Measurements from ENCODE around the gene DSN1. TPM values are rescaled to one million over a fixed set of nuclear protein-coding genes. Genes with fewer than 3 reads are reported as not detected.

The DSN1 gene, protein sequence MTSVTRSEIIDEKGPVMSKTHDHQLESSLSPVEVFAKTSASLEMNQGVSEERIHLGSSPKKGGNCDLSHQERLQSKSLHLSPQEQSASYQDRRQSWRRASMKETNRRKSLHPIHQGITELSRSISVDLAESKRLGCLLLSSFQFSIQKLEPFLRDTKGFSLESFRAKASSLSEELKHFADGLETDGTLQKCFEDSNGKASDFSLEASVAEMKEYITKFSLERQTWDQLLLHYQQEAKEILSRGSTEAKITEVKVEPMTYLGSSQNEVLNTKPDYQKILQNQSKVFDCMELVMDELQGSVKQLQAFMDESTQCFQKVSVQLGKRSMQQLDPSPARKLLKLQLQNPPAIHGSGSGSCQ
- total RNA-seq = 10 to 100 TPM; 23.0 to 24.7 TPM

- H3K4me3 Mint-ChIP-seq = peak within 1 kb of the TSS; percentile 97
- intact Hi-C loops (cut with micrococcal nuclease) = loop anchor here (1.0 to 5.0 kb wide), 7 partner anchors 27 to 311 kb away; partner anchors contain the start of genes NDRG3 and RAB5IF
- no peaks in the 10 kb centered on the region for H3K36me3 Mint-ChIP-seq (ENCODE audit: low read depth)
- H3K9me3 Mint-ChIP-seq = no peaks in the 10 kb centered on the region
- H3K4me1 Mint-ChIP-seq (ENCODE audit: low read depth) = peaks cover 21% of the 10 kb centered on the region
- H3K27me3 Mint-ChIP-seq (ENCODE audit: low read depth) = no peaks in the 10 kb centered on the region
- DNase-seq = peak; percentile 98
- CTCF ChIA-PET = interaction anchor here (0.5 to 1.8 kb wide), 27 partner anchors 8 to 361 kb away, joined by 3 to 16 read pairs (median 4); partner anchors contain the start of gene NDRG3
- H3K27ac Mint-ChIP-seq = peak within 1 kb of the TSS; percentile 97
Measured at GRCh38 chr20:36773597-36774390, at the start of gene DSN1. DSN1 (minus strand) TSS chr20:36773763; CDS start chr20:36771458, 2,305 bp downstream.

DNA sequence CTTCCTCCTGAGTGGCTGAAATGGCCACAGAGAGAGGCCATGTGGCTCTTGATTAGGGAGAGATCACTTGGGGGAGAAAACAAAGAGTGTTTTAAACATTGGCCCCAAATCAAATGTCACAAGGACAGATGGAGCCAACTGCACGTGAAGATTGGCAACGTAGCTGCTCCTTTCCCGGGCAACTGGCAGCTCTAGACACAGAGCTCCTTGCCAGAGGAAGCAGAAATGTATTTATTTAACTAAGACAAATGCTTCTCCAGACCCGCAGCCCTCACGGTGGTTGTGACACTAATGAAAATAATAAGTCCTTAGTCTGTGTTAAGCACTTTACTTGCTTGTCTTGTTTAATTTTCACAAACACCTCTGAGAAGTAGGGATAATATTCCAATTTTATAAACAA lies 49.6 kb upstream of the DSN1 start:
- intact Hi-C loops (cut with micrococcal nuclease) = no loop called here
- H3K36me3 Mint-ChIP-seq (ENCODE audit: low read depth) = no peaks in the 10 kb centered on the region
- no peak overlapping the region for H3K4me3 Mint-ChIP-seq
- CTCF ChIA-PET = no interaction called here
- H3K9me3 Mint-ChIP-seq = no peaks in the 10 kb centered on the region
- no peak overlapping the region for H3K27ac Mint-ChIP-seq
- H3K4me1 Mint-ChIP-seq (ENCODE audit: low read depth) = no peaks in the 10 kb centered on the region
- no peak for DNase-seq
- no peaks in the 10 kb centered on the region for H3K27me3 Mint-ChIP-seq (ENCODE audit: low read depth)

DNA sequence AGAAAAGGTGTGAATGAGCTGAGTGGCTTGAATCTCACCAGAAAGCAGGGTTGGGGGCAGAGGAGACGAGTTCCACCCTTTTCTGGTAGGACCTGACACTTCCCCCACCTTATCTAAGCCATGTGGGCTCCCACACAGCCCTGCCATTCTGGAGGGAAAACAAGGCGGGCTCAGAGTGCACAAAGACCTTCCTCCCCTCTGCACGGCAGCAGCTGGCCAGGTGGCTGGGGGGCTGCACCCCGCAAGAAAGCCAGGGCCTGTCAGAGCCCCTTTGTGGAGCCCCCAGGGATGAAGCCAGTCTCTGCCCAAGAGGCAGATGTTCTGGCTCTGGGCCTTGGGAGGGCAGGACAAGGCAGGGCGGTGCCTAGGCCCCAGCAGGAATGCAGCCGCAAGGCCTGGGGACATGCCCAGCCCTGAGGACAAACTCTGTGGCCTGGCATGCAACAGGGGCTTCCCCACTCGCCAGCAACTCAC lies 48.4 kb upstream of the DSN1 start:
- intact Hi-C loops (cut with micrococcal nuclease) = no loop called here
- Mint-ChIP-seq H3K9me3 (no peaks in the 10 kb centered on the region), H3K4me3 (no peak overlapping the region), H3K27ac (no peak overlapping the region), H3K36me3 (ENCODE audit: low read depth) (no peaks in the 10 kb centered on the region), H3K4me1 (ENCODE audit: low read depth) (no peaks in the 10 kb centered on the region), H3K27me3 (ENCODE audit: low read depth) (no peaks in the 10 kb centered on the region)
- DNase-seq = no peak
- CTCF ChIA-PET = interaction anchor here (1.3 kb wide), 1 partner anchor 13 kb away, joined by 5 read pairs; no protein-coding TSS in a partner anchor

DNA sequence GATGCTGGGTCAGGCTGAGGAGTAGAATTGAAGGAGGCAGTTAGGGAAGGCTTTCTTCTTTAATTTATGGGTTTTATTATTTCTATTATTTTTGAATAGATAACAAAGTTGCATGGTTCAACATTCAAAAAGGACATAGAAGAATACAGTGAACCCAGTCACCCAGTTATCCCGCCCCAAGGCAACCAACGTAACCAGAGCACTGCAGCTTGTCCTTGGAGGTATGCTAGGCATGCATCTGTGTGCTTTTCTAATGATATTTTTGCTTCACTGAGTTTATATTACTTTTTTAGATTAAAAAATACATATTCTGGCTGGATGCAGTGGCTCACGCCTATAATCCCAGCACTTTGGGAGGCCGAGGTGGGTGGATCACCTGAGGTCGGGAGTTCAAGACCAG lies 47.4 kb upstream of the DSN1 start:
- Mint-ChIP-seq H3K36me3 (ENCODE audit: low read depth) (no peaks in the 10 kb centered on the region), H3K27ac (no peak overlapping the region), H3K4me1 (ENCODE audit: low read depth) (no peaks in the 10 kb centered on the region), H3K27me3 (ENCODE audit: low read depth) (no peaks in the 10 kb centered on the region), H3K4me3 (no peak overlapping the region), H3K9me3 (no peaks in the 10 kb centered on the region)
- intact Hi-C loops (cut with micrococcal nuclease) = no loop called here
- CTCF ChIA-PET = interaction anchor here (1.3 kb wide), 1 partner anchor 12 kb away, joined by 5 read pairs; no protein-coding TSS in a partner anchor
- no peak for DNase-seq

- CTCF ChIA-PET = interaction anchor here (1.0 to 3.9 kb wide), 2 partner anchors 10 to 12 kb away, joined by 4 to 17 read pairs; no protein-coding TSS in a partner anchor
- Mint-ChIP-seq H3K27me3 (ENCODE audit: low read depth) (no peaks in the 10 kb centered on the region), H3K36me3 (ENCODE audit: low read depth) (no peaks in the 10 kb centered on the region), H3K4me3 (no peak overlapping the region), H3K27ac (no peak overlapping the region), H3K9me3 (no peaks in the 10 kb centered on the region), H3K4me1 (ENCODE audit: low read depth) (no peaks in the 10 kb centered on the region)
- DNase-seq = no peak
- intact Hi-C loops (cut with micrococcal nuclease) = no loop called here
Measured at GRCh38 chr20:36820073-36820472, 46.5 kb upstream of the DSN1 start.

DNA sequence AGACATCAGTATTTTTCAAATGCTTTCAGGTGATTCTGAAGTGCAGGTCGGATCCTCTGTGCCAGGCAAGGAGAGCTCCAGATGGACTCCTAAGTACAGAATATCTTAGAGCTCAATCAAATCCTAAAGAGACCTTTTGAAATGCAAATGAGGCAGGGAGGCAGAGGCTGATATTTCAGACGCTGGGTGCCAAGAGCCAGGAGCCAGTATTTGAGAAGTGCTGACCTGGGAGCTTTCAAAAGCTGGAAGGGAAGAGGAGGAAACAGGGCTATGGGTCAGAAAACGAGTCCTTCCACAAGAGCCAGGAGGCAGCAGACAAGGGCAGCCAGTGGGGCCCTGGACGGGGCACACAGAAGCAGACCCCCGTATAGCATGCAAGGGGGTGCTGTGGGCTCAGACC lies 46.1 kb upstream of the DSN1 start:
- Mint-ChIP-seq H3K27ac (no peak overlapping the region), H3K4me1 (ENCODE audit: low read depth) (no peaks in the 10 kb centered on the region), H3K36me3 (ENCODE audit: low read depth) (no peaks in the 10 kb centered on the region), H3K9me3 (no peaks in the 10 kb centered on the region), H3K27me3 (ENCODE audit: low read depth) (no peaks in the 10 kb centered on the region), H3K4me3 (no peak overlapping the region)
- intact Hi-C loops (cut with micrococcal nuclease) = no loop called here
- CTCF ChIA-PET = interaction anchor here (0.9 to 3.9 kb wide), 3 partner anchors 11 to 28 kb away, joined by 3 to 17 read pairs (median 4); no protein-coding TSS in a partner anchor
- DNase-seq = no peak

DNA sequence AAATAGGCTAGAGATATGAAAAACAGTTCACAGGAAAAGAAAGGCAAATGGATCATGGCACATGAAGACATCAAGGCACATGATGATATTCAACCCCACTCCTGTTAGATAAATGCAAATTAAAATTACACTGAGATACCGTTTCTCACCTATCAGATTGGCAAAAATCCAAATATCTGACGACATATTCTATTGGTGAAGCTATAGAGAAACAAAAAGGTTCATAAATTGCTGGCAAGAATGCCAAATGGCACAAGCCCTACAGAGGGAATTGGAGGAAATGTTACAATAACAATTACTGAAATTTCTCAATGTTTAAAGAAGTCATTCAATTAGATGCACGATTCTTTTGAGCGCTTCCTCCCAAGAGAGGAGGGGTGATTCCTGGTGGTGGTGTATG lies 45.3 kb upstream of the DSN1 start:
- intact Hi-C loops (cut with micrococcal nuclease) = no loop called here
- no peaks in the 10 kb centered on the region for H3K36me3 Mint-ChIP-seq (ENCODE audit: low read depth)
- no peaks in the 10 kb centered on the region for H3K9me3 Mint-ChIP-seq
- no peaks in the 10 kb centered on the region for H3K27me3 Mint-ChIP-seq (ENCODE audit: low read depth)
- no peaks in the 10 kb centered on the region for H3K4me1 Mint-ChIP-seq (ENCODE audit: low read depth)
- no peak overlapping the region for H3K4me3 Mint-ChIP-seq
- no peak overlapping the region for H3K27ac Mint-ChIP-seq
- CTCF ChIA-PET = interaction anchor here (0.9 to 3.9 kb wide), 2 partner anchors 10 to 28 kb away, joined by 3 to 17 read pairs; no protein-coding TSS in a partner anchor
- DNase-seq = no peak

DNA sequence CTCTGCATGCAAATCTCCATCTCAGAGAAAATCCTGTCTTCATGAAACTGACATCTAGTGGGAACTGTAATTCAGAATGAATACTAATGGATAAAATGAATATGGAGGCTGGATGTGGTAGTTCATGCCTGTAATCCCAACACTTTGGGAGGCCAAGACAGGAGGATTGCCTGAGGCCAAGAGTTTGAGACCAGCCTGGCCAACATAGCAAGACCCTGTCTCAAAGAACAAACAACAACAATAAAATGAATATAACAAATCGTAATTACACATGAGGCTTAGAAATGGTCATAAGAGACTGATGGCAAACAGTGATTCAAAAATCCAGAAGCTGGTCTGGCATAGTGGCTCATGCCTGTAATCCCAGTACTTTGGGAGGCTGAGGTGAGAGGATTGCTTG lies 44.6 kb upstream of the DSN1 start:
- Mint-ChIP-seq H3K4me1 (ENCODE audit: low read depth) (no peaks in the 10 kb centered on the region), H3K9me3 (no peaks in the 10 kb centered on the region), H3K27me3 (ENCODE audit: low read depth) (no peaks in the 10 kb centered on the region), H3K4me3 (no peak overlapping the region), H3K36me3 (ENCODE audit: low read depth) (no peaks in the 10 kb centered on the region), H3K27ac (no peak overlapping the region)
- CTCF ChIA-PET = interaction anchor here (3.9 kb wide), 1 partner anchor 10 kb away, joined by 17 read pairs; no protein-coding TSS in a partner anchor
- no peak for DNase-seq
- intact Hi-C loops (cut with micrococcal nuclease) = no loop called here

DNA sequence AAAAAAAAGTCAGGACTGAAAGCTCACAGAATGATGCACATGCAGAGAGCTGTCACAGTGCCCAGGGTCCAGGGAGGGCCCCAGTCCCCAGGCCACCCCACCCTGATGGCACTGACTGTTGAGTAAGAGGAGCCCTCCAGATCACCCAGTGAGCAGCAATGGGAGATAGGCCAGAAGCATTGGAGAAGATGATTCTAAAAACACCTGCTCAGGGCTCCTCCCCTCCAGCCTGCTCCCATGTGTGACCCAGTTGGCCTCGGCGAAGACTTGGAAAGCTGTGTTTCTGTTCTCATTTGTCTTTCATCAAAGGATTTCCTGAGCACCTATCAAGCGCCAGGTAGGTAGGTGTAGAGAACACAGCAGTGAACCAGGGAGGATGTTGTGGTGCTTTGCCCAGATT lies 43.9 kb upstream of the DSN1 start:
- Mint-ChIP-seq H3K27ac (no peak overlapping the region), H3K36me3 (ENCODE audit: low read depth) (no peaks in the 10 kb centered on the region), H3K9me3 (no peaks in the 10 kb centered on the region), H3K27me3 (ENCODE audit: low read depth) (no peaks in the 10 kb centered on the region), H3K4me3 (no peak overlapping the region), H3K4me1 (ENCODE audit: low read depth) (no peaks in the 10 kb centered on the region)
- CTCF ChIA-PET = interaction anchor here (0.6 to 3.9 kb wide), 2 partner anchors 8 to 9 kb away, joined by 3 to 17 read pairs; no protein-coding TSS in a partner anchor
- intact Hi-C loops (cut with micrococcal nuclease) = no loop called here
- no peak for DNase-seq

DNA sequence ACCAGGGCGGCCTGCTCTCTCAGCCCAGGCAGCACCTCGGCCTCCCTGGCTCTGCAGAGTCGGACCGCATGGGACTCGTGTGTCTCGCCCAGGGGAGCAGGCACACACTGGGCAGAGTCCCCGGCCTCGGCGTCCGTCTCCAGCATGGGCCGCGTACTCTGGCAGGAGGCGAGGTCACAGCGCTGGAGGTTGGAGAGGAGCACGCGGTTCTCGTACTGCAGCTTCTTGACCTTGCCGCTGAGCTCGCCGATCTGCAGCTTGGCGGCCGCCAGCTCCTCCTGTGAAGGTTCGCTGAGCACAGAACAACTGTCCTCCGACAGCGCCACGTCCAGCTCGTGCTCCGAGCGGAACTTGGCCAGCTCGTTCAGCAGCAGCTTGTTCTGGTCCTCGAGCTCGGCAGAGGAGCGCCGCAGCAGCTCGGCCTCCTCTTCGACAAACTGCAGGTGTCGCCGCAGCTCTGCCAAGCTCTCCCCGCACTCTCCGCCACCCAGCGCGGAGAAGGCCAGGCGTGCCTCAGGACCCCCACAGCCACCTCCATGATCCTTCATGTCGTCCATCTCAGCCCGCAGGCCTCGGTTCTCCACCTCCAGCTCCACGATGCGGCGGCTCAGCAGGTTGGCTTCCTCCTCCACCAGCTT lies 42.0 kb upstream of the DSN1 start:
- H3K27ac Mint-ChIP-seq = no peak overlapping the region
- CTCF ChIA-PET = interaction anchor here (0.6 to 1.2 kb wide), 3 partner anchors 11 to 203 kb away, joined by 3 read pairs; no protein-coding TSS in a partner anchor
- DNase-seq = no peak
- no peaks in the 10 kb centered on the region for H3K36me3 Mint-ChIP-seq (ENCODE audit: low read depth)
- no peaks in the 10 kb centered on the region for H3K27me3 Mint-ChIP-seq (ENCODE audit: low read depth)
- intact Hi-C loops (cut with micrococcal nuclease) = no loop called here
- H3K4me3 Mint-ChIP-seq = no peak overlapping the region
- no peaks in the 10 kb centered on the region for H3K4me1 Mint-ChIP-seq (ENCODE audit: low read depth)
- H3K9me3 Mint-ChIP-seq = no peaks in the 10 kb centered on the region

DNA sequence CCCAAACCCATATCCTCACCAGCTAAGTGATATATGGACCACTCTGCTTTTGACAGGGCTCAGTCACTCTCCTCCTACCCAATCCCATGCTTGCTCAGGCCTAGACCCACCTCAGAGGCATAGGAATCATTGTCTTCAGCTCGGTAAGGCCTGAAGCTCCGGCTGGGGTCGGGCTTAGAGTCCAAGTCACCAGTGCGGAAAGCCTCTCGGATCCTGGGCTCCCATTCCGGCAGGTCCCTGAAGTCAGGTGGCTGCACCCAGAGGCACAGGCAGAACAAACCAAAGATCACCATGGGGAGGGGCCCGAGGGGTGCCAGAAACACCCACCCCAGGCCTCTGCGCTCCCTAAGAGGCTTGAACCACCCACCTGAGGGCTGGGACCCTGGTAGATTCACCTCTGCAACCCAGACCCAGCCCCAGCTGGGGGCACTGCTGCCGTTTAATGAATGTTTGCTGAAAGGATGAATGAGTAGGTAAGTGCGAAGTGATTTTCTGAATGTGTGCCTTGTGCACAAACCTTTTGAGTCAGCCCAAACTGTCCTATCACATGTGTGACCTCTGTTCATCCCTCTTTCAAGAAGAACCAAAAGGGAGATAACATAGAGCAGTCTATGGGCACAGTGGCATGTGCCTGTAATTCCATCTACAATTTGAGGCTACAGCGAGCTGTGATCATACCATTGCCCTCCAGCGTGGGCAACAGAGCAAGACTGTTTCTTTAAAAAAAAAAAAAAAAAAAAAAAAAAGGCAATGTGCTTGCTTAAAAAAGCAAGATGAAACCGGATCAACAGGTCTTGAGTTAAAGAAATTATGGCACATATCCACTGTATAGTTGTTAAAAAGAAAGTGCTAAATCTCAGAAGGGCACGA lies 39.3 kb upstream of the DSN1 start:
- Mint-ChIP-seq H3K9me3 (no peaks in the 10 kb centered on the region), H3K27me3 (ENCODE audit: low read depth) (no peaks in the 10 kb centered on the region), H3K4me3 (no peak overlapping the region), H3K36me3 (ENCODE audit: low read depth) (no peaks in the 10 kb centered on the region), H3K4me1 (ENCODE audit: low read depth) (no peaks in the 10 kb centered on the region), H3K27ac (no peak overlapping the region)
- DNase-seq = no peak
- CTCF ChIA-PET = interaction anchor here (1.1 to 1.6 kb wide), 2 partner anchors 13 to 24 kb away, joined by 3 to 4 read pairs; no protein-coding TSS in a partner anchor
- intact Hi-C loops (cut with micrococcal nuclease) = no loop called here

Data from activated naive CD4-positive, alpha-beta T cell treated with anti-CD3 and anti-CD28 coated beads for 36 hours (primary cell).